HG03469 (cell line): ENCODE measurements around the gene MYO5B.
A peak's percentile ranks its signal among the peaks of the same experiment; 100 is the strongest.
"Not testable (repeated sequence)": the region's sequence is repeated elsewhere in the genome, so short reads cannot be mapped to it uniquely, and the experiment has no call there.

Source experiments
- ATAC-seq: cut with Tn5 transposase; IDR thresholded peaks from one replicate; pipeline ENCODE4 v1.9.1; 2021; ENCODE audit warnings: mild to moderate bottlenecking, moderate library complexity, moderate number of reproducible peaks; ENCODE audit not compliant: unreplicated experiment

Gene MYO5B

GRCh38 chr18:50194631-50195532 lies at the start of gene MYO5B:
Gene MYO5B, minus strand, starts transcription at chr18:50195147. Its CDS starts 354 bp downstream, at chr18:50194793.
- peak; percentile 36 for ATAC-seq

DNA sequence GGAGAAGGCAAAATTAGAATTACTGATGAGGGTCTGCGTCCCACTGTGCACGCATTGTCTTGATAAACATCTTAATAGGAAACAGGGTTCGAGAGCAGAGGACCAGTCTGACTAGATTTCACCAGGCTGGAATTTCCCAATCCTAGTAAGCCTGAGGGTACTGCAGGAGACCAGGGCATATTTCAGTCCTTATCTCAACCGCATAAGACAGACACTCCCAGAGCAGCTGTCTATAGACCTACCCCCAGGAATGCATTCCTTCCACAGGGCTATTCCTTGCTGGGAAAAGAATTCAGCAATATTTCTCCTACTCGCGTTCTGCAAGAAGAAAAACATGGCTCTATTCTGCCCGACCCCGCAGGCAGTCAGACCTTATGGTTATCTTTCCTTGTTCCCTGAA lies 46.8 kb upstream of the MYO5B start:
- not testable (repeated sequence) for ATAC-seq

GRCh38 chr18:50240080-50240563 lies 45.2 kb upstream of the MYO5B start:
- no peak for ATAC-seq

- no peak for ATAC-seq
These were observed 37.5 kb upstream of the MYO5B start for GRCh38 chr18:50232419-50232818.

DNA sequence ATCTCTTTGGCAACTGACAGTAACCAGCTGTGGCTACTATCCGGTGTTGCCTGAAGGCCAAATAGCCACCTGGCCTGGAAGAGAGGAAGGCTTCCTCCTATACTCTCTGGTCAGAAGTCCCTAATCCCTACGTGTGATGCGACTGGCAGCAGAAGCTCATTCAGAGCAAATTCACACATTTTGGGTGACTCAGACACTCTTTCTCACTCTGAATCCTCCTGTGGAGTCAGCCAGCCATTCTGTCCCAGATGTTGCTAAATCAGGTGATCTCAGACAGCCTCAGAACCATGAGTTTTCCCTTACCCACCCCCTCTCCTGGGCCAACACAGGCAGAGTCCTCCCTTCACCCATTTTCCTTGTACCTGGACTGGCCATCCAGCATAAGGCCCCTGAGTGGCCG lies 36.7 kb upstream of the MYO5B start:
- ATAC-seq, result no peak

- not testable (repeated sequence) for ATAC-seq
These were observed 25.3 kb upstream of the MYO5B start for GRCh38 chr18:50220249-50220648.

- no peak for ATAC-seq
These were observed 23.7 kb upstream of the MYO5B start for GRCh38 chr18:50218432-50219197.

GRCh38 chr18:50209311-50209710 lies 14.4 kb upstream of the MYO5B start:
- ATAC-seq, result no peak

DNA sequence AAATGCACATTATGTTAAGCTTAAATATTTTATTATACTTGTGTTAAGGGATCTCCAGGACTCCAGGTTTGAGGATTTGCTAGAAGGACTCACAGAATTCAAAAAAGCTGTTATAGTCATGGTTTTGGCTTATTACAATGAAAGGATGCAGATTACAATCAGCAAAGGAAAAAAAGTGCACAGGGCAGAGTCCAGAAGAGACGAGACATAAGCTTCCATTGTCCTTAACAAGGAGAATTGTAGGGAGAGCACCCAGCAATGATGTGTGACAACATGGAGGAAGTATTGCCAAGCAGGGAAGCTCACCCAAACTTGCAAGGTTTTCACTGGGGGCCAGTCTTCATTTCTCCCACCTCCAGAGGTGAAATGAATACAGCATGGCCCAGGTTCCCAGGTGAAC lies 12.8 kb upstream of the MYO5B start:
- ATAC-seq, result no peak

GRCh38 chr18:50203801-50204604 lies 9.1 kb upstream of the MYO5B start:
- ATAC-seq, result no peak

DNA sequence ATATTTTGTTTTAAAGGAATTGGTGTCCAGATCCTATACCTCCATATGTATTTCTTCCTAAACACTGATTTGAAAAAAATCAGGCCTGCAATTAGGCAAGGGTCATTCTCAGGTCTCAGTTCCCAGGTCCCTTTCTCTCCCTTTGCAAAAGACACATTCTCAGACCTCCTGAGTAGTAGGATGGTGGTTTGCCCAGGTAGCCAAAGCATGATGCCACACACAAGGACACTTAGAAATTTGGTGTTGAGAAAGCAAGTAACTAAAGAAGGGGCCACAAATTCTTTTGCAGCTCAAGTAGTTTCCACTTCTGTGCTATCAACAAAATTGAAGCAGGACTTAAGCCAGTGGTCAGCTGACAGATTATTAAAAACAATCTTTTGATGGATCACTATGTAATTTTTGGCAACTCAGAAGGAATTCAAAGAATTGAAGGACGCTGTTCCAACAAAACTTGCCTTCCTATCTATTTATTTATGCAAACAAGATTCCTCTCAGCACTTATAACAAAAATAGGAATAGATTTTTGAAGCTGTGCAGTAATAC lies 6.6 kb upstream of the MYO5B start:
- no peak for ATAC-seq

GRCh38 chr18:50199921-50200320 lies 5.0 kb upstream of the MYO5B start:
- no peak for ATAC-seq

DNA sequence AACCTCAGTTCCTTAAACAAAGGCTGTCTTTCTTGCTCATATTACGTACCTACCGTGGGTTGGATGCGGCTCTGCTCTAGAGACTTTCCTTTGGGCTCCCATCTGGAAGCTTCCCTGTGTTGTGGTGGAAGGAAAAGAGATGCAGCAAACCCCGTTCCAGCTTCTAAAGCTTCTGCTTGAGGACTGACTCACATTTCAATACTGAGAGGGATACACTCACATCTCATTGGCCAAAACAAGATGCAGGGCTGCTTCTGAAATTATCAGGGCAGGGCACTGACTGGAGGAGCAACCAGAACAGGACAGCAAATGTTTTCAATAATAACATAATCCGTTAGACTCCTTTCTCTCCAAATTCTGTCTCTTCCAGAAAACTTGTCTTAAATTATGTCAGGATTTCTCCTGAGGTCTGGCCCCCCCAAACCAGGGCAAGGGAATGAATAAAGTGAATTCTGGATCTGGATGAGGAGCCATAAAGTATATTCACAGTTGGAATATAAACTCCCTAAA lies 4.5 kb upstream of the MYO5B start:
- ATAC-seq, result no peak

GRCh38 chr18:50196261-50196660 lies 1.3 kb upstream of the MYO5B start:
- ATAC-seq, result no peak

- ATAC-seq, result no peak
These were observed 742 bp upstream of the MYO5B start for GRCh38 chr18:50195689-50196088.

DNA sequence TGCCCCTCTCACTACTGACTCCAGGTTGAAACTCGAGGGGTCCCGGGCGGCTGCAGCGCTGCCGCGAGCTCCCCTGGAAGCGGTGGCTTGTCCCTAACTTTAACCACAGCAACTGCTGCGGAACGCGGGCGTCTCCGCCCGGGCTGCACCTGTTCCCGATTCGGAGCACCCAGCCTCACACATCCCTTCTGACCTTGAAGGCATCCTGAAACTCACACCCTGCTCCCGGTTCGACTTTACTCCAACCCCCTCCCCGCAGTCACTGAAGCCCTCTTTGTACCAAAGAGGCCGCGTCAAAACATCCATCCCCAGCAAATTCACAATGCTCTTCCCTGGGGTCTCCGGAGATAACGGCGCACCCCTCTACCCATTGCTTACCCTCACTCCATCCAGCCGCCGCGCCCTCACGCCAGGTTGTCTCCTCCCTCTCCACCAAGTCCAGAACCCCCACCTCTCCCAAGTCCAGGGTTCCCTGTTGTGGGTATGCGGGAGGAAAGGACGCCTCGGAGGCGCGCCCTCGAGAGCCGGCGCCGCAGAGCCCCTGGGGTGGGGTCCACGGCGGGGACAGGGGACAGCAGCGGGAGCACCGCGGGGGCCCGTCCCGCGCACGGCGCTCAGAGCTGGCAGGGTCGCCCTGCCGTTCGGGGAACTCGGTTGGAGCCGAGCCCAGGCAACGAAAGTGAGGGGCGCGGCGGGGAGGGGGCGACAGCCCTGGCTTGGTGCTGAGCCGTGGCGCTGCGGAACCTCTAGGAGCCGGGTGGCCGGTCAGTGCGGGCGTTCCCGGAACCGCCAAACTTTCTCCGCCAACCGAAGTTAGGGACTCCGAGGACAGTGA lies 934 bp downstream of the MYO5B start:
- no peak for ATAC-seq

GRCh38 chr18:50192995-50193795 lies 1.8 kb downstream of the MYO5B start:
- no peak for ATAC-seq

GRCh38 chr18:50190926-50191325 lies 4.0 kb downstream of the MYO5B start:
- ATAC-seq, result no peak

GRCh38 chr18:50190236-50190635 lies 4.7 kb downstream of the MYO5B start:
- no peak for ATAC-seq
